Amniotic epithelial cell (primary cell): ENCODE results near the gene SSR3.

Source experiments
- DNase-seq: peaks from one replicate; pipeline ENCODE4 v3.0.0-alpha.2; 2010; ENCODE audit warnings: low read depth

SSR3 gene

DNA sequence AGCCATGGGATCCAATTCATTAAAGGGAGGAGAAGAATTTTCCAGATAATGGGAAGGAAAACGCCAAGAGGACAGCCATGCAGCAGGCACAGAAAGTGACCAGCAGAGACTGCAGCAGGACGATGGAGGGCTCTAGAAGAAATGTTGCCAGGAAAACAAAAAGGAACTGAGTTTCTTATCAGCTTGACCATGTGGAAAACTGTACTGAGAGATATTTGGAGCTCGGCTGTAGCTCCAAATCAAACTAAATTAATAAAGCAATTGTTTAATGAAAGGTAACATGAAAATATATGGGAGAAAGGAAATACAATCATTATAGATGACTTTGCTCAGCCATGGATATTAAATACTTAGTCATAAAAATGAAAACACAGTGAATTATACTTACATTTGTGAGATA, 63.7 kb downstream of the SSR3 start:
- no peak for DNase-seq
